Right lobe of liver (tissue), 6 donors: ENCODE measurements around the gene SSTR3. TPM values are rescaled to one million over a fixed set of nuclear protein-coding genes. Genes with fewer than 3 reads are reported as not detected.

Source experiments
- ATAC-seq, 4 donors: fragments of 200-7000 bp; cut with Tn5 transposase; one replicate each; pipeline ENCODE4 v1.9.1; 2020; ENCODE audit warnings: mild to moderate bottlenecking in 4 of 4, moderate library complexity in 4 of 4
- DNase-seq, 3 donors: peaks; one replicate each; pipeline ENCODE4 v3.0.0-alpha.2; 2020
- H3K27ac ChIP-seq, 3 donors: fragments of 200-600 bp; one replicate each; pipeline ENCODE4 v1.8.0; 2022
- H3K27me3 ChIP-seq, 2 donors: fragments of 200-600 bp; one replicate each; pipeline ENCODE4 v1.8.0; 2022
- H3K36me3 ChIP-seq, 4 donors: fragments of 200-600 bp; sonication (generic) in 1 of 4; one replicate each; pipeline versions ENCODE4 v1.5.1 to v1.8.0; 2017 to 2022; ENCODE audit warnings: control low read depth in 1 of 4
- H3K4me1 ChIP-seq, 4 donors: fragments of 200-600 bp; sonication (generic) in 1 of 4; one replicate each; pipeline versions ENCODE4 v1.5.1 to v1.8.0; 2017 to 2022; ENCODE audit warnings: control low read depth in 1 of 4
- H3K4me3 ChIP-seq, 3 donors: fragments of 200-600 bp; one replicate each; pipeline ENCODE4 v1.8.0; 2022
- H3K9me3 ChIP-seq, 4 donors: fragments of 200-600 bp; sonication (generic) in 1 of 4; one replicate each; pipeline versions ENCODE4 v1.5.1 to v1.8.0; 2017 to 2022; ENCODE audit warnings: control low read depth in 1 of 4
- POLR2A ChIP-seq: fragments of 450-650 bp; IDR thresholded peaks from one replicate; pipeline ENCODE4 v1.6.1; 2017; ENCODE audit warnings: antibody characterized with exemption, mild to moderate bottlenecking
- WGBS: methylation state at CpG from one replicate; pipeline ENCODE4 v1.1.6; 2018; ENCODE audit warnings: low coverage, low lambda C conversion rate; ENCODE audit not compliant: insufficient coverage; ENCODE audit errors: missing lambda C conversion rate; 5-methylcytosine and 5-hydroxymethylcytosine counted together
- intact Hi-C, 2 donors: fragments of 100-400 bp; cut with DNase I; formaldehyde crosslinking; loops; one replicate each; pipeline versions ENCODE4 v1.11.2 to v1.14.1; 2022
- total RNA-seq, 6 experiments: library from RNA; depleted of rRNA in 2 of 6; stranded (reverse); fragments of >200 nt in 2 of 6; fragmentation: NEBNext Ultra II Directional in 3 of 6; extraction: Animal tissue kit (Norgen Biotek cat#: 25700) in 3 of 6; gene quantifications; one replicate each; pipeline versions ENCODE4 v1.1.0 to v1.2.4, GENCODE V29; 2016 to 2023
- TF ChIP-seq, protein P1 (sequence below), 4 donors: fragments of 200-600 bp in 3 of 4; fragments of 450-650 bp in 1 of 4; IDR thresholded peaks; one replicate each; pipeline versions ENCODE4 v1.5.1 to v1.8.0; 2016 to 2022; ENCODE audit warnings: antibody characterized with exemption in 4 of 4, mild to moderate bottlenecking in 2 of 4
- donor health status: DM: no; HTN: yes; CAD: no.
- donor health status: DM: no; HTN: no; CAD: no.
- donor health status: DM: no; HTN: no; CAD: no.
- donor health status: DM: no; HTN: yes; CAD: no.
- donor health status: DM: no; HTN: yes; CAD: no.

The SSTR3 gene
- total RNA-seq, 6 experiments from 2014 or later = not detected

- no peaks in the 10 kb centered on the region for H3K9me3 ChIP-seq
- H3K27ac ChIP-seq = no peak overlapping the region
- intact Hi-C loops = no loop called here
- H3K4me1 ChIP-seq = no peaks in the 10 kb centered on the region
- no peak for TF ChIP-seq POLR2A
- 92% methylated on average over 13 of the region's 13 CpGs for WGBS
- ATAC-seq (no peak), DNase-seq (peak in 2 of 3 donors; percentile 16 to 35)
- H3K4me3 ChIP-seq = no peak overlapping the region
- no peaks in the 10 kb centered on the region for H3K27me3 ChIP-seq
- no peaks in the 10 kb centered on the region for H3K36me3 ChIP-seq
Measured at GRCh38 chr22:37214731-37215030, 2.4 kb upstream of the SSTR3 start.

- H3K27me3 ChIP-seq = no peaks in the 10 kb centered on the region
- WGBS = 64% methylated on average over 10 of the region's 13 CpGs
- DNase-seq = no peak
Measured at GRCh38 chr22:37213941-37214730, 1.9 kb upstream of the SSTR3 start.

GRCh38 chr22:37213218-37213855, 1.1 kb upstream of the SSTR3 start:
- H3K4me1 ChIP-seq = no peaks in the 10 kb centered on the region
- H3K27me3 ChIP-seq = no peaks in the 10 kb centered on the region
- 80% methylated on average over 1 of the region's 18 CpGs for WGBS
- peak in 1 of 3 donors; percentile 13 for DNase-seq
- H3K9me3 ChIP-seq = no peaks in the 10 kb centered on the region
- ATAC-seq = no peak
- intact Hi-C loops = no loop called here
- no peak overlapping the region for H3K4me3 ChIP-seq
- no peak overlapping the region for H3K27ac ChIP-seq
- no peaks in the 10 kb centered on the region for H3K36me3 ChIP-seq
- TF ChIP-seq POLR2A = no peak
- TF ChIP-seq, protein P1, sequence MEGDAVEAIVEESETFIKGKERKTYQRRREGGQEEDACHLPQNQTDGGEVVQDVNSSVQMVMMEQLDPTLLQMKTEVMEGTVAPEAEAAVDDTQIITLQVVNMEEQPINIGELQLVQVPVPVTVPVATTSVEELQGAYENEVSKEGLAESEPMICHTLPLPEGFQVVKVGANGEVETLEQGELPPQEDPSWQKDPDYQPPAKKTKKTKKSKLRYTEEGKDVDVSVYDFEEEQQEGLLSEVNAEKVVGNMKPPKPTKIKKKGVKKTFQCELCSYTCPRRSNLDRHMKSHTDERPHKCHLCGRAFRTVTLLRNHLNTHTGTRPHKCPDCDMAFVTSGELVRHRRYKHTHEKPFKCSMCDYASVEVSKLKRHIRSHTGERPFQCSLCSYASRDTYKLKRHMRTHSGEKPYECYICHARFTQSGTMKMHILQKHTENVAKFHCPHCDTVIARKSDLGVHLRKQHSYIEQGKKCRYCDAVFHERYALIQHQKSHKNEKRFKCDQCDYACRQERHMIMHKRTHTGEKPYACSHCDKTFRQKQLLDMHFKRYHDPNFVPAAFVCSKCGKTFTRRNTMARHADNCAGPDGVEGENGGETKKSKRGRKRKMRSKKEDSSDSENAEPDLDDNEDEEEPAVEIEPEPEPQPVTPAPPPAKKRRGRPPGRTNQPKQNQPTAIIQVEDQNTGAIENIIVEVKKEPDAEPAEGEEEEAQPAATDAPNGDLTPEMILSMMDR (IDR thresholded peaks at IDR 0.05) = no peak

More at GRCh38 chr22:37213941-37214730, 1.9 kb upstream of the SSTR3 start:
- H3K9me3 ChIP-seq = no peaks in the 10 kb centered on the region
- intact Hi-C loops = no loop called here
- no peak for TF ChIP-seq POLR2A
- TF ChIP-seq, protein P1 (IDR thresholded peaks at IDR 0.05) = no peak
- H3K27ac ChIP-seq = no peak overlapping the region
- no peaks in the 10 kb centered on the region for H3K4me1 ChIP-seq
- no peak for ATAC-seq
- no peaks in the 10 kb centered on the region for H3K36me3 ChIP-seq
- H3K4me3 ChIP-seq = no peak overlapping the region

DNA sequence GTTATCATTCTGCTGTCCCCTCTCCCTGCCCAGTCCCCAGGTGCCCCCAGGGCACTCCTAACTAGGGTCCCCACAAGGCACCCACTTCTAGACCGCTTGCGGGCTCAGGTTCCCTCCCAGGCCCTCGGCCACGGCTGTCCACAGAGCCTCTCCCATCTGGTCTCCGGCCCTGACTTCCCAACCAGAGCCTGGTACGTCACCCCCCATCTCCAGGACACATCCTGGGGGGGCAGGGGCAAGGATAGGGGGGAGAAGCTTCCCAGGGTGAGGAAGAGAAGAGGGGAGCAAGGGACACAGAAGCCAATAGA, 457 bp downstream of the SSTR3 start:
- Histone ChIP-seq H3K4me1 (no peaks in the 10 kb centered on the region), H3K4me3 (no peak overlapping the region), H3K9me3 (no peaks in the 10 kb centered on the region), H3K27ac (no peak overlapping the region), H3K36me3 (no peaks in the 10 kb centered on the region), H3K27me3 (no peaks in the 10 kb centered on the region)
- no peak for TF ChIP-seq POLR2A
- DNase-seq (peak in 1 of 3 donors; percentile 7), ATAC-seq (no peak)
- intact Hi-C loops = no loop called here
- 87% methylated on average over 6 of the region's 6 CpGs for WGBS

GRCh38 chr22:37211075-37211865, 1.0 kb downstream of the SSTR3 start:
- DNase-seq (peak in 1 of 3 donors; percentile 6), ATAC-seq (no peak)
- H3K4me3 ChIP-seq = no peak overlapping the region
- WGBS = 60% methylated on average over 1 of the region's 24 CpGs
- H3K27me3 ChIP-seq = no peaks in the 10 kb centered on the region
- no peak overlapping the region for H3K27ac ChIP-seq
- no peaks in the 10 kb centered on the region for H3K9me3 ChIP-seq
- H3K36me3 ChIP-seq = no peaks in the 10 kb centered on the region
- TF ChIP-seq, protein P1 (IDR thresholded peaks at IDR 0.05) = no peak
- TF ChIP-seq POLR2A = no peak
- intact Hi-C loops = no loop called here
- no peaks in the 10 kb centered on the region for H3K4me1 ChIP-seq
